Right lobe of liver (tissue), 4 donors: ENCODE measurements around the gene VPS8.

Experiments
- CTCF ChIP-seq, 4 donors: fragments of 200-600 bp in 3 of 4; fragments of 450-650 bp in 1 of 4; IDR thresholded peaks; one replicate each; pipeline versions ENCODE4 v1.5.1 to v1.8.0; 2016 to 2022; ENCODE audit warnings: antibody characterized with exemption in 4 of 4, mild to moderate bottlenecking in 2 of 4
- POLR2A ChIP-seq: fragments of 450-650 bp; IDR thresholded peaks from one replicate; pipeline ENCODE4 v1.6.1; 2017; ENCODE audit warnings: antibody characterized with exemption, mild to moderate bottlenecking
- donor health status: DM: no; HTN: no; CAD: no.
- donor health status: DM: no; HTN: no; CAD: no.
- donor health status: DM: no; HTN: yes; CAD: no.

- no peak for TF ChIP-seq CTCF (IDR thresholded peaks at IDR 0.05)
- no peak for TF ChIP-seq POLR2A
These were observed 47.8 kb upstream of the VPS8 start for GRCh38 chr3:184764191-184764590.
